ENCODE measurements around the gene NELFA.

NELFA gene

GRCh38 chr4:2008921-2009650 is at the start of gene NELFA:
Gene NELFA (minus strand): TSS chr4:2008974. CDS start chr4:2008959, 15 bp downstream.
- peak; percentile 84 for DNase-seq (ENCODE audit: low read depth)
- TF ChIP-seq CTCF (IDR thresholded peaks at IDR 0.05; ENCODE audit: low read depth, low read length, missing control alignments): peak; percentile 5
- H3K4me3 ChIP-seq (ENCODE audit: low read depth, low read length): peak within 1 kb of the TSS; percentile 79

GRCh38 chr4:2057382-2058065 is 48.8 kb upstream of the NELFA start:
- H3K4me3 ChIP-seq (ENCODE audit: low read depth, low read length): no peak overlapping the region
- no peak for TF ChIP-seq CTCF (IDR thresholded peaks at IDR 0.05; ENCODE audit: low read depth, low read length, missing control alignments)
- DNase-seq (ENCODE audit: low read depth): no peak

- no peak overlapping the region for H3K4me3 ChIP-seq (ENCODE audit: low read depth, low read length)
- no peak for TF ChIP-seq CTCF (IDR thresholded peaks at IDR 0.05; ENCODE audit: low read depth, low read length, missing control alignments)
- DNase-seq (ENCODE audit: low read depth): no peak
Measured at GRCh38 chr4:2054217-2054616, 45.4 kb upstream of the NELFA start.

GRCh38 chr4:2051086-2051485 is 42.3 kb upstream of the NELFA start:
- DNase-seq (ENCODE audit: low read depth): no peak
- no peak overlapping the region for H3K4me3 ChIP-seq (ENCODE audit: low read depth, low read length)
- no peak for TF ChIP-seq CTCF (IDR thresholded peaks at IDR 0.05; ENCODE audit: low read depth, low read length, missing control alignments)

GRCh38 chr4:2049811-2050210 is 41.0 kb upstream of the NELFA start:
- no peak overlapping the region for H3K4me3 ChIP-seq (ENCODE audit: low read depth, low read length)
- no peak for DNase-seq (ENCODE audit: low read depth)
- TF ChIP-seq CTCF (IDR thresholded peaks at IDR 0.05; ENCODE audit: low read depth, low read length, missing control alignments): no peak

GRCh38 chr4:2049381-2049780 is 40.6 kb upstream of the NELFA start:
- H3K4me3 ChIP-seq (ENCODE audit: low read depth, low read length): no peak overlapping the region
- DNase-seq (ENCODE audit: low read depth): no peak
- no peak for TF ChIP-seq CTCF (IDR thresholded peaks at IDR 0.05; ENCODE audit: low read depth, low read length, missing control alignments)

All from GM12864 (cell line).